Activated T-cell treated with anti-CD3 and anti-CD28 coated beads for 48 hours (primary cell): ENCODE results near the gene SNED1.
A peak's percentile ranks its signal among the peaks of the same experiment; 100 is the strongest.
"Not testable (repeated sequence)": the region's sequence is repeated elsewhere in the genome, so short reads cannot be mapped to it uniquely, and the experiment has no call there.

Source experiments
- DNase-seq: peaks from one replicate; pipeline ENCODE4 v3.0.0-alpha.2; 2020; ENCODE audit warnings: low read depth

The SNED1 gene

DNA sequence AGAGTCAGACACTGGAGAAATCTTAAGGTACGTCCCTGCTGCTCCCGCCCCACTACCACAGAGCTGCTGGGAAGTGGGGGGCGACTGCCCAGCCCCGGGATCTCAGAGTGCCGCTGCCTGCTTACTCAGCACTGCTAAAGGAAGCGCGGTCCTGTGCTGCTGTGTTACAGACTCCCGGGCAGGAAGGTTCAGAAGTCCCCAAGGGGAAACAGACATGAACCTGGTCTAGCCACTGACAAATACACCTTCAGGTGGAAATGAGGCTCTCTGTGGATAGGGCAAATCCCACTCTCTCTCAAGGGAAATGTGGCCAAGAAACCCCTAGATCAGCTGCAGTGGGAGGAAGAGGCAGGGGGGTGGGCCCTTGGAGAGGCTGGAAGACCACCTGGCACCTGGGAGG, 90.0 kb downstream of the SNED1 start:
- no peak for DNase-seq

- DNase-seq = no peak
Observed at GRCh38 chr2:241088791-241089732, 90.6 kb downstream of the SNED1 start.

GRCh38 chr2:241091201-241091600, 92.8 kb downstream of the SNED1 start:
- no peak for DNase-seq

GRCh38 chr2:241091734-241092445, 93.5 kb downstream of the SNED1 start:
- DNase-seq = no peak

DNA sequence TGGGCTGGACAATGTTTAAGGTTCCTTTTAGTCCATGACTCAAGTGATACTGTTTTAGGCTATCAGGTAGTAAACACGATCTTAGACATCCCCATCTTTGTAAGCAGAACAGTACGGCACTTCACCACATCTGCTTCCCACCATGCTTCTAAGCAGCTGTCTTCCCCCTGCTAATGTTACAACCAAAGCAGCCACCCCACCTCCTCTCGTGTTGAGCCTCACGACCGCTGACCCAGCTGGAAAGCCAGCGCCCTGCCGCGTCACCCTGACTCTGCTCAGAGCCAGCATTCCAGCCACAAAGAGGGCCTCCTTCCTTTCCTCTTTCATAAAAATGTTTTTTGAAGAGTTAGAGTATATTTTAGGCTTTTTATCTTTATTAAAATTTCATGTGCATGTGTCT, 94.3 kb downstream of the SNED1 start:
- no peak for DNase-seq

- not testable (repeated sequence) for DNase-seq
Observed at GRCh38 chr2:241093133-241093781, 94.8 kb downstream of the SNED1 start.

DNA sequence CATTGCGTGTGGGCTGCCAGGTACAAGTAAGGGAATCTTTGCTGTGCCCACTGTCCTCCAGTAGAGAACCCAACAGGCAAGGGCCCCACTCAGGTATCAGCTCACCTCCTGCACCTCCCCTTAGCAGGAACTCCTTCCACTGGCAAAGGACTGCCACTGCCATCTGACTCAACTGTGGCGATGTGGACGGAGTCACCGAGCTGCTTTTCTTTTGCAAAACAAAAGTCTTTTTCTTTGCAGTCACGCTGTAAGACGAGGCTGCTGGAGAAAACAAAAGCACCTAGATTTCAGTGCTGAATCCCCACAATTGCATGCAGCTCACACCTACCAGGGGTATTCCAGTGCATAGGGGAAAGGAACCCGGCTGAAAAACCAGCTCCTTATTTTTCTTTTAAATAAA, 95.8 kb downstream of the SNED1 start:
- DNase-seq = no peak

GRCh38 chr2:241094924-241095420, 96.6 kb downstream of the SNED1 start:
- DNase-seq = no peak

DNA sequence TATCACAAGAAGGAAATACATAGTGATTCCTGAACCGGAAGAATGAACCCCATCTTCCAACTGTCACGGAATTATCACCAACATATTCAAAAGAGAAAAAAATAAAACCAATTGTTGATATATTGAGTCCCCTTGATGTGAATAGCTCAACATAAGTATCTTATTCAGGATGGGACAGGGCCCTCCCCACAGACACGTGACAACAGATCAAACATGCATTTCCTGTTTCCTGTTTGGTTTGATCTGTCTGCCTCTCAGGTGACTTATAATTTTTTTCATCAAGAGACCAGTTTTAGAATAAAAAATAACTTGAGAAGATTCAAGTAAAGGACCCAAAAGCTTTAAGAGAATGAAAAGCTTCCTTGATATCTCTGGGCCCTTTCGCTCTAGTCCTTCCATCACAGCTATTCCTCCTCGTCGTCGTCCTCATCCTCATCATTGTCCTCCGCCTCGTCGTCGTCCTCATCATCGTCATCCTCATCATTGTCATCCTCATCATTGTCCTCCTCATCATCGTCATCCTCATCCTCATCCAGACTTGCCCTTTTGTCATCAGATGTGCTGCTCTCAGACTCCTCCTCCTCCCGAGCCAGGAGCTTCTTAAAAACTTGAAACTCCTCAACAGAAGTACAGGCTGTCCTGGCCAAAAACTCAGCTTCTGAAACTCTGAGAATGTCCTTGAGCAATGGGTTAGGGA, 97.3 kb downstream of the SNED1 start:
- no peak for DNase-seq

GRCh38 chr2:241096979-241097378, 98.6 kb downstream of the SNED1 start:
- DNase-seq = no peak

- DNase-seq = no peak
Observed at GRCh38 chr2:241099246-241099645, 100.8 kb downstream of the SNED1 start.

- peak; percentile 88 for DNase-seq
Observed at GRCh38 chr2:241102239-241102803, 103.9 kb downstream of the SNED1 start, which contains the start of gene MTERF4. Gene MTERF4, minus strand, starts transcription at chr2:241102287. Its CDS starts 14 bp downstream, at chr2:241102273.

- no peak for DNase-seq
Observed at GRCh38 chr2:241103176-241103595, 104.8 kb downstream of the SNED1 start.

- not testable (repeated sequence) for DNase-seq
Observed at GRCh38 chr2:241104611-241105010, 106.2 kb downstream of the SNED1 start.

DNA sequence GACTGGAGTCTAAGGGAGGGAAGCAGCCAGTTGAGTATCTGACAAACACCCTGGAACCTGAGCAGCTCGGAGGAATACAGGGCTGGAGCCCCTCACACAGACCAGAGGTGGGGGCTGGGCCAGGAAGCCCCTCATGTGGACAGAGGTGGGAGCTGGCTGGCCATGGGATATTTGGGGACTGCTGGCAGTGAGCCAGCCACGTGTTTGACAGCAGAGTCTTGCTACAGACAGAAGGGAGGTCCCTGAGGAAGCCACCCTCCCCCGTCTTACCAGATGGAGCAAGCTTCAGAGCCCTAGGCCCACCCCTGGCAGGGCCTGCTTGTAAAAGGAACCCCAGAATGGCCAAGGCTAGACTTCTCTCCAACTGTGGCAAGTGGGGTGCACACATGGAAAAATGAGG, 107.2 kb downstream of the SNED1 start:
- DNase-seq = no peak

DNA sequence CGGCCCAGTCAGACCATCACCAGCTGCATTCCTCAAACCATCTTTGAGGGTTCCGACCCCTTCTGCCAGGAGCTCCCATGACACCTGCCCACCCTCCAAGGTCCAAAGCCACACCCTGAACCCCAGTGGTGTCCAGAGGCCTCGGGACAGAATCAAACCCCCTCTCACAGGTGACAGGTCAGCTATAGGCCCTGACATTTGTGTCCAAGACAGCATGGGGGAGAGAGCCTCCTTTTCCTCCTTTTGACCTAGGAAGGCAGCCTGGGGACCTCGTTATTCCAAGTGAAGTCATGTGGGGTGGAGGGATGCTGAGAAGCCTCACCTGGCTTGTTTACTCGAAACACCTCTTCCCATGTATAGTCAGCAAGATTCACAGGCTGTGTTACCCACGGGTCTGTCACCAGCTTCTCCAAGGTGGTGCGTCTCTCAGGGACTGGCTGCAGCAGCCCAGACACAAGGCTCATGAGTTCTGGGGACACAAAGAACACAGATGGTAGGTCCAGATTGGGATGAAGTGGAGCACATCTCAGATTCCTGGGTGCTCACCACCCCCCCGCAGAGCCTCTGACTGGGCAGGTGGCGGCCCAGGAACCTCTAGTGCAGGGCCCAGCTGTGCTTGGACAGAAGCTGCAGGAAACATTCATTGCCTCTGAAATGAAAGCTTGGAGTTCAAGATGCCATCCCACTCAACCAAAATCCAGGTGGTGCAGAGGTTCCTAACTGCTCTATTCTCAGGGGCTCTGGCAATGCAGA, 108.8 kb downstream of the SNED1 start:
- DNase-seq = no peak

DNA sequence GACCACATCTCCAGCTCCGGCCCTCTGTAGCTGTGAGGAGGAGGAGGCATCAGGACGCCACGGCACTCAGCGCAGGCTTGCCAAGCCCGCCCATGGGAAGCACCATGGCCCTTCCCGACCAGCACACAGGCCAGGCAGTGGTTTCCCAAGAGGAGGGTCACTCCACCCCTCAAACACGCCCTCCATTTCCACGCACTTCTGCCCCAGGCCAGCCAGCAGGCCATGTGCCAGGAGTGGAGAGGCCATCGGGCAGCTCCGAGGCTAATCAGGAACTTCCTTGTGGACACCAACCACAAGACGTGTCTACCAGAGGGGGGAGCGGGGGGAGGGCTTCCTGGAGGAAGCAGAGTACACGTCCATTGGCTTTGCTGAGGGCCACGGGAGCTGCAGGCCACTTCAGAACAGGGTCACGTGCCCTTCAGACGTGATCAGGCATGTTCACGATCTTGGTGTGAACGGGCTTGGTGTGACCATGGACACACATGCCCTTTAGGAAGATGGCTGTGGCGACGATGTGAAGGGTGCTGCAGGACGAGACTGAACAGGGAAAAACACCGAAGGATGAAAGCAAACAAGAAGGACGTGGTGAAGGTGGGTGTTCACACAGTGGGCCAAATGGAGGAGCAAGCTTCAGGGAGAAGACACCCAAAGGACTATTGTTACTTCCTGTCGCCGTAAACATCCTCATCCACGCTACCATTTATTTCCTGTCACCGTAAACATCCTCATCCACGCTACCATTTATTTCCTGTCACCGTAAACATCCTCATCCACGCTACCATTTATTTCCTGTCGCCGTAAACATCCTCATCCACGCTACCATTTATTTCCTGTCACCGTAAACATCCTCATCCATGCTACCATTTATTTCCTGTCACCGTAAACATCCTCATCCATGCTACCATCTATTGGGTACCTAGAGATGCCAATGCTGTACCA, 110.1 kb downstream of the SNED1 start:
- DNase-seq = no peak

DNA sequence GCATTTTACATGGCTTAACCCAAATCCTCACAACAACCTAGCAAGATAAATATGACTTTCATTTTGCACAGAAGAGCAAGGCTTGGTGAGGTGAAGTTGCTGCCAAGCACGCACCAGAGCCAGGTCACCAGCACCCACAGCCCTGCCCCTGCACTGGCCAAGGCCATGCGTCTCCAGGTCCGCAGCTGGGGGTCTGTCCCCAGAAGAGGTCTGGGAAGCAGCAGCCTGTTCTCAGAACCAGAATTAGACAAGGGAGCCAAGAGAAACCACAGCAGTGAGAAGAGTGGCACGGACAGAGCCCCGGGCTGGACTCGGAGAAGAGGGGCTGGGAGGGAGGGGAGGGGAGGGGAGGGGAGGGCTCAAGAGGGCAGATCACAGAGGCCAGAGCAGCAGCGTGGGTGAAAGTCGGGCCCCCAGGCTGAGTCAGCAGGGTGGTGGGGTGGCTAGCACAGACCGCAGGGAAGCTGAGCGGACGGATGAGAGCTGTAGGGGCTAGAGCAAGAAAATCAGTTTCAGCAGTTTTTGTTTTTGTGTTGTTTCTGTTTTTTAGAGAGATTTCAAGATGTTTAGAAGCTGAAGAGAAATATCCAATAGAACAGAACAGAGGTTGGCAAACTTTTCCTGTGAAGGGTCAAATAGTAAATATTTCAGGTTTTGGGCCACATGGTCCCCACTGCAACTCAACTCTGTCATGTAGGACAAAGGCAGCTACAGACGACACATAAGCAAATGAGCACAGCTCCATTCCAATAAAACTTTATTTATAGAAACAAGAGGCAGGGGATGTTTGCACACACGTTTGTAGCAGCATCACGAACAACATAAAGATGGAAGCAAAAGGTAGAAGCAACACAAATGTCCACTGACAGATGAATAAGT, 111.0 kb downstream of the SNED1 start:
- DNase-seq = peak; percentile 38
